HG03097 (cell line): ENCODE data around the gene EPB41L3.
"Not testable (repeated sequence)": the region's sequence is repeated elsewhere in the genome, so short reads cannot be mapped to it uniquely, and the experiment has no call there.

Source experiments
- ATAC-seq: cut with Tn5 transposase; IDR thresholded peaks from one replicate; pipeline ENCODE4 v1.9.1; 2021; ENCODE audit not compliant: unreplicated experiment, low FRiP score

EPB41L3 gene

GRCh38 chr18:5543773-5544389 lies at the start of gene EPB41L3:
TSS of gene EPB41L3 (minus strand) at chr18:5543997. CDS start at chr18:5489183, 54,814 bp downstream.
- no peak for ATAC-seq

GRCh38 chr18:5588529-5588928 lies 44.7 kb upstream of the EPB41L3 start:
- ATAC-seq, result no peak

- ATAC-seq, result no peak
Observed at GRCh38 chr18:5585653-5586052, 41.9 kb upstream of the EPB41L3 start.

GRCh38 chr18:5584746-5585417 lies 41.1 kb upstream of the EPB41L3 start:
- ATAC-seq, result no peak

GRCh38 chr18:5582849-5583681 lies 39.3 kb upstream of the EPB41L3 start:
- ATAC-seq, result no peak

- no peak for ATAC-seq
Observed at GRCh38 chr18:5582076-5582475, 38.3 kb upstream of the EPB41L3 start.

- no peak for ATAC-seq
Observed at GRCh38 chr18:5574843-5575242, 31.0 kb upstream of the EPB41L3 start.

- no peak for ATAC-seq
Observed at GRCh38 chr18:5571666-5572065, 27.9 kb upstream of the EPB41L3 start.

GRCh38 chr18:5570613-5571012 lies 26.8 kb upstream of the EPB41L3 start:
- ATAC-seq, result not testable (repeated sequence)

GRCh38 chr18:5568416-5568815 lies 24.6 kb upstream of the EPB41L3 start:
- ATAC-seq, result no peak

- ATAC-seq, result no peak
Observed at GRCh38 chr18:5558851-5559250, 15.1 kb upstream of the EPB41L3 start.

- no peak for ATAC-seq
Observed at GRCh38 chr18:5556310-5556974, 12.6 kb upstream of the EPB41L3 start.

- no peak for ATAC-seq
Observed at GRCh38 chr18:5554629-5555028, 10.8 kb upstream of the EPB41L3 start.

- no peak for ATAC-seq
Observed at GRCh38 chr18:5546660-5547059, 2.9 kb upstream of the EPB41L3 start.

- ATAC-seq, result no peak
Observed at GRCh38 chr18:5543036-5543680, 639 bp downstream of the EPB41L3 start.

GRCh38 chr18:5542515-5543035 lies 1.2 kb downstream of the EPB41L3 start:
- ATAC-seq, result no peak

GRCh38 chr18:5541644-5542043 lies 2.2 kb downstream of the EPB41L3 start:
- no peak for ATAC-seq

GRCh38 chr18:5539391-5539790 lies 4.4 kb downstream of the EPB41L3 start:
- no peak for ATAC-seq

- ATAC-seq, result no peak
Observed at GRCh38 chr18:5538544-5538943, 5.3 kb downstream of the EPB41L3 start.

- ATAC-seq, result no peak
Observed at GRCh38 chr18:5537860-5538259, 5.9 kb downstream of the EPB41L3 start.
